ENCODE data around the gene IKBKE.

Gene IKBKE

GRCh38 chr1:206455289-206455665 lies 15.0 kb upstream of the IKBKE start:
- DNase-seq (ENCODE audit: low read depth, low spot score), result no peak

GRCh38 chr1:206455666-206456344 lies 14.5 kb upstream of the IKBKE start:
- no peak for DNase-seq (ENCODE audit: low read depth, low spot score)

- DNase-seq (ENCODE audit: low read depth, low spot score), result no peak
Measured at GRCh38 chr1:206456577-206457370, 13.5 kb upstream of the IKBKE start.

GRCh38 chr1:206457408-206458120 lies 12.7 kb upstream of the IKBKE start:
- DNase-seq (ENCODE audit: low read depth, low spot score), result no peak

- DNase-seq (ENCODE audit: low read depth, low spot score), result no peak
Measured at GRCh38 chr1:206459703-206460102, 10.6 kb upstream of the IKBKE start.

- DNase-seq (ENCODE audit: low read depth, low spot score), result no peak
Measured at GRCh38 chr1:206460836-206461426, 9.3 kb upstream of the IKBKE start.

GRCh38 chr1:206461602-206462455 lies 8.4 kb upstream of the IKBKE start:
- no peak for DNase-seq (ENCODE audit: low read depth, low spot score)

- no peak for DNase-seq (ENCODE audit: low read depth, low spot score)
Measured at GRCh38 chr1:206463137-206463536, 7.1 kb upstream of the IKBKE start.

- DNase-seq (ENCODE audit: low read depth, low spot score), result no peak
Measured at GRCh38 chr1:206463911-206464310, 6.4 kb upstream of the IKBKE start.

GRCh38 chr1:206464456-206464964 lies 5.8 kb upstream of the IKBKE start:
- no peak for DNase-seq (ENCODE audit: low read depth, low spot score)

GRCh38 chr1:206465951-206466350 lies 4.3 kb upstream of the IKBKE start:
- no peak for DNase-seq (ENCODE audit: low read depth, low spot score)

GRCh38 chr1:206466840-206467649 lies 3.2 kb upstream of the IKBKE start:
- DNase-seq (ENCODE audit: low read depth, low spot score), result no peak

- no peak for DNase-seq (ENCODE audit: low read depth, low spot score)
Measured at GRCh38 chr1:206467915-206468314, 2.4 kb upstream of the IKBKE start.

GRCh38 chr1:206468571-206468970 lies 1.7 kb upstream of the IKBKE start:
- no peak for DNase-seq (ENCODE audit: low read depth, low spot score)

GRCh38 chr1:206469411-206469932 lies 804 bp upstream of the IKBKE start:
- no peak for DNase-seq (ENCODE audit: low read depth, low spot score)

- DNase-seq (ENCODE audit: low read depth, low spot score), result no peak
Measured at GRCh38 chr1:206470692-206471414, 577 bp downstream of the IKBKE start.

GRCh38 chr1:206471415-206471801 lies 1.1 kb downstream of the IKBKE start:
- DNase-seq (ENCODE audit: low read depth, low spot score), result no peak

- no peak for DNase-seq (ENCODE audit: low read depth, low spot score)
Measured at GRCh38 chr1:206472024-206472423, 1.7 kb downstream of the IKBKE start.

GRCh38 chr1:206472454-206472853 lies 2.2 kb downstream of the IKBKE start:
- DNase-seq (ENCODE audit: low read depth, low spot score), result no peak
